ENCODE data around the gene ANKH. TPM values are rescaled to one million over a fixed set of nuclear protein-coding genes. Genes with fewer than 3 reads are reported as not detected.

The ANKH gene
- total and polyA plus RNA-seq, 4 donors, result 10.8 to 46.7 (median 17.2) TPM

DNA sequence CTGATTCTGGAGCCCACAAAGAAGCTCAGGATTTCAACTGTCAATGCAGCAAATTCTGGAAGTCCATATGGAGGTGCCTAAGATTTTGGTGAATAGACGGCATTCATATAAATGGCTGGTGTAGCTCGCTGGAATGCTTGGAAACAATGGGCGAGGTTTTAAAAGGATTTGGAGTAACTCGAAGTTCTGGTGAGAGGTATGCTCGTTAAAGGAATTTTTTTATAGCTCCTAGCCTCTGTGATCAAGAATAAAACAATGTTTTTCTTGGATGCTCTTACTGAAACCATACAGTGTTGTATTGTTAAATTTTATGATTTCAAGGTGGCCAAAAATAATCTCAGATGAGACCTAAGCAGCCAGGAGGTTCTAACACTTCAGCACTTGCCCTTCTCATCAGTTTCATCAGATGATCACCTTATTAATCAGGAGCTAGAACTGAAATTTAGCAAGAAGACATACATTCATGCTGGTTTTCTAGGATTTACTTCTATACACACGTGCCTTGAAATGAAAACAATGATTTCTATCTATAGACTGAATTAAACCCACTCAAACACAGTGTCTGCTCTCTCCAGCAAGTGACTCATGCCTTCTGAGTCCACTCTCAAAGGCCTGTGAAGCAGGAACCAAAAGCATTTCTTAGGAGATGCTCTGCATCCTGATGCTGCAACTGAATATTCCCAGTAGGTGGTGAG is 127.8 kb downstream of the ANKH start:
- H3K4me1 ChIP-seq (ENCODE audit: control insufficient read depth in 5 of 5, insufficient read depth in 5 of 5, low read length in 5 of 5), result no peaks in the 10 kb centered on the region
- H3K9ac ChIP-seq (ENCODE audit: insufficient read depth in 1 of 2, low read length in 2 of 2), result no peak overlapping the region
- peaks cover 0 to 16% (median 9%) of the 10 kb centered on the region in 4 donors for H3K36me3 ChIP-seq (ENCODE audit: control insufficient read depth in 4 of 4, insufficient read depth in 4 of 4, low read length in 4 of 4)
- TF ChIP-seq, protein P1, sequence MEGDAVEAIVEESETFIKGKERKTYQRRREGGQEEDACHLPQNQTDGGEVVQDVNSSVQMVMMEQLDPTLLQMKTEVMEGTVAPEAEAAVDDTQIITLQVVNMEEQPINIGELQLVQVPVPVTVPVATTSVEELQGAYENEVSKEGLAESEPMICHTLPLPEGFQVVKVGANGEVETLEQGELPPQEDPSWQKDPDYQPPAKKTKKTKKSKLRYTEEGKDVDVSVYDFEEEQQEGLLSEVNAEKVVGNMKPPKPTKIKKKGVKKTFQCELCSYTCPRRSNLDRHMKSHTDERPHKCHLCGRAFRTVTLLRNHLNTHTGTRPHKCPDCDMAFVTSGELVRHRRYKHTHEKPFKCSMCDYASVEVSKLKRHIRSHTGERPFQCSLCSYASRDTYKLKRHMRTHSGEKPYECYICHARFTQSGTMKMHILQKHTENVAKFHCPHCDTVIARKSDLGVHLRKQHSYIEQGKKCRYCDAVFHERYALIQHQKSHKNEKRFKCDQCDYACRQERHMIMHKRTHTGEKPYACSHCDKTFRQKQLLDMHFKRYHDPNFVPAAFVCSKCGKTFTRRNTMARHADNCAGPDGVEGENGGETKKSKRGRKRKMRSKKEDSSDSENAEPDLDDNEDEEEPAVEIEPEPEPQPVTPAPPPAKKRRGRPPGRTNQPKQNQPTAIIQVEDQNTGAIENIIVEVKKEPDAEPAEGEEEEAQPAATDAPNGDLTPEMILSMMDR (IDR thresholded peaks at IDR 0.05; ENCODE audit: control extremely low read depth, extremely low read depth), result no peak
- 88 to 95% methylated on average over 6 of the region's 6 CpGs for WGBS, 2 donors
- ATAC-seq (ENCODE audit: insufficient read depth, low FRiP score) (no peak), DNase-seq (no peak)
- no peaks in the 10 kb centered on the region for H3K9me3 ChIP-seq (ENCODE audit: control insufficient read depth in 4 of 4, insufficient read depth in 3 of 4, low read length in 3 of 4)
- no peak overlapping the region for H3K27ac ChIP-seq (ENCODE audit: low read depth in 1 of 2, low read length in 1 of 2)
- H3K27me3 ChIP-seq (ENCODE audit: control insufficient read depth in 3 of 3, insufficient read depth in 3 of 3, low read length in 2 of 3), result no peaks in the 10 kb centered on the region
- no peak overlapping the region for H3K4me3 ChIP-seq

DNA sequence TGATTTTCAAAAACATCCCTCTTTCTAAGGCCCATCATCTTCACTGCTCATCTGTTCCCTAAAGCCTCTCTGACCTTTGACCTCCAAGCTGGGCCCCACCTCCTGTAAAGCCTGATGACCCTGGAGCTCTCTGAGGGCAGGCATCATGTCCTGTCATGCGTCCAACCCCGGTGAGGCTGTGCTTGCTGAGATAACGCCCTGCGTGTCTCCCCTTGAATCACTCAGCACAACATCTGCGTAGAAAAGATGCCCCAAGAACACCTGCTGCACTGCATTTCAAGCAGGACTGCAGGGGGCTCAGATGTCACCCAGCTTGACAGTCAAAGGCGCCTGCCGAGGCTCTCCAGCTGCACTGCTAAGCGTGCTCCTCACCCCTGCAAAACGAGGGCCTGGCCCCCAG is 129.1 kb downstream of the ANKH start:
- H3K9ac ChIP-seq (ENCODE audit: insufficient read depth in 1 of 2, low read length in 2 of 2), result no peak overlapping the region
- DNase-seq, result no peak
- no peak overlapping the region for H3K4me3 ChIP-seq
- 83 to 91% methylated on average over 9 of the region's 9 CpGs for WGBS, 2 donors
- H3K4me1 ChIP-seq (ENCODE audit: control insufficient read depth in 5 of 5, insufficient read depth in 5 of 5, low read length in 5 of 5), result no peaks in the 10 kb centered on the region
- H3K9me3 ChIP-seq (ENCODE audit: control insufficient read depth in 4 of 4, insufficient read depth in 3 of 4, low read length in 3 of 4), result no peaks in the 10 kb centered on the region
- H3K27ac ChIP-seq (ENCODE audit: low read depth in 1 of 2, low read length in 1 of 2), result no peak overlapping the region
- peaks cover 0 to 12% (median 4%) of the 10 kb centered on the region in 4 donors for H3K36me3 ChIP-seq (ENCODE audit: control insufficient read depth in 4 of 4, insufficient read depth in 4 of 4, low read length in 4 of 4)
- no peaks in the 10 kb centered on the region for H3K27me3 ChIP-seq (ENCODE audit: control insufficient read depth in 3 of 3, insufficient read depth in 3 of 3, low read length in 2 of 3)
- no peak for ATAC-seq (ENCODE audit: insufficient read depth, low FRiP score)
- TF ChIP-seq, protein P1 (IDR thresholded peaks at IDR 0.05; ENCODE audit: control extremely low read depth, extremely low read depth), result no peak

DNA sequence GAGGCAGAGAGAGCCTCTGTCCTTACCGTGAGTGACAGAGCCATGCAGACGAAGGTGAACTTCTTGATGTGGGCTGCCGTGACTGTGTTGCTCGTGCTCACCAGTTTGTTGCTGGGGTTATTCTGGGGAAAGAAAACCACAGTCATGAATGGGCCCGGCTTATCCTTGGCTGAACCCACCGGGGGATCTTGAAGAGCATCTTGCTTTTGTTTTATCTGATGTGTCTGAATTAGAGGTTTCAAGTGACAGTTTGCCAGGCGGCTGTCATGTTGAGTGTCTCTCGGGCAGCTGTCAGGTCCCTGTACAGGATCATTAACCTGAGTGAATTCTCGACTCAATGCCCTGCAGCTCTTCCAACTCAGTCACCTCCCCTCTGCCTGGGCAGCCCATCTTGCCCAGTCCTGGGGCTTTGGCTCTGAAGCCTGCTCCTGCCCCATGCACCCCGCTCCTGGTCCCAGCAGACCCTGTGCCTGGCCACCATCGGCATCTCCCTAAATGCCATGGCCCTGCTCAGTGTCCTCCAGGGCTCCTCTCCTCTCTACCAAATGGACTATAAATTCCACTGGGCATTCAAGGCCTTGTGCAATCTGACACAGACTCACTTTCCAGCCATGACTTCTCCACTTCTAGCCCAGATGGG is 129.7 kb downstream of the ANKH start:
- Histone ChIP-seq H3K9ac (ENCODE audit: insufficient read depth in 1 of 2, low read length in 2 of 2) (no peak overlapping the region), H3K36me3 (ENCODE audit: control insufficient read depth in 4 of 4, insufficient read depth in 4 of 4, low read length in 4 of 4) (peaks cover 0 to 12% (median 3%) of the 10 kb centered on the region in 4 donors), H3K4me3 (no peak overlapping the region), H3K9me3 (ENCODE audit: control insufficient read depth in 4 of 4, insufficient read depth in 3 of 4, low read length in 3 of 4) (no peaks in the 10 kb centered on the region), H3K4me1 (ENCODE audit: control insufficient read depth in 5 of 5, insufficient read depth in 5 of 5, low read length in 5 of 5) (peaks cover 0 to 3% (median 0%) of the 10 kb centered on the region in 5 donors), H3K27me3 (ENCODE audit: control insufficient read depth in 3 of 3, insufficient read depth in 3 of 3, low read length in 2 of 3) (no peaks in the 10 kb centered on the region), H3K27ac (ENCODE audit: low read depth in 1 of 2, low read length in 1 of 2) (no peak overlapping the region)
- TF ChIP-seq, protein P1 (IDR thresholded peaks at IDR 0.05; ENCODE audit: control extremely low read depth, extremely low read depth), result no peak
- no peak for DNase-seq
- ATAC-seq (ENCODE audit: insufficient read depth, low FRiP score), result no peak
- 91 to 95% methylated on average over 11 of the region's 11 CpGs for WGBS, 2 donors
